SK-N-SH treated with all-trans-retinoic acid at 6 μM for 48 hours (cell line): ENCODE results near the gene CACHD1.

Experiments
- ATAC-seq: fragments of 200-7000 bp; cut with Tn5 transposase; 3 replicates; pipeline ENCODE4 v1.9.1; 2020; ENCODE audit warnings: mild to moderate bottlenecking, moderate library complexity
- ARNTL ChIP-seq: fragments of 450-650 bp; formaldehyde crosslinking; IDR thresholded peaks from 2 replicates; pipeline ENCODE4 v1.5.0; 2020; ENCODE audit warnings: low read depth, mild to moderate bottlenecking, moderate library complexity, borderline replicate concordance
- CSDC2 ChIP-seq: fragments of 250-450 bp; sonication (Bioruptor Pico); IDR thresholded peaks from 2 replicates; pipeline ENCODE4 v1.5.0; 2020; ENCODE audit warnings: mild to moderate bottlenecking, moderate library complexity
- CSRNP3 ChIP-seq: fragments of 250-450 bp; sonication (Bioruptor Pico); IDR thresholded peaks from 2 replicates; pipeline ENCODE4 v1.5.1; 2021; ENCODE audit warnings: mild to moderate bottlenecking, moderate library complexity
- ESRRG ChIP-seq: fragments of 250-450 bp; sonication (Bioruptor Pico); IDR thresholded peaks from 2 replicates; pipeline ENCODE4 v1.6.1; 2021; ENCODE audit warnings: mild to moderate bottlenecking
- ISL1 ChIP-seq: fragments of 250-450 bp; sonication (Bioruptor Pico); IDR thresholded peaks from 2 replicates; pipeline ENCODE4 v2.1.2; 2022; ENCODE audit warnings: mild to moderate bottlenecking, moderate library complexity
- OSR1 ChIP-seq: fragments of 250-450 bp; sonication (Bioruptor Pico); IDR thresholded peaks from 2 replicates; pipeline ENCODE4 v1.8.0; 2022; ENCODE audit warnings: moderate library complexity, mild to moderate bottlenecking, inconsistent platforms
- PATZ1 ChIP-seq: fragments of 250-450 bp; sonication (Bioruptor Pico); IDR thresholded peaks from 2 replicates; pipeline ENCODE4 v1.8.0; 2020; ENCODE audit warnings: mild to moderate bottlenecking, moderate library complexity, borderline replicate concordance
- PPARA ChIP-seq: fragments of 250-450 bp; sonication (Bioruptor Pico); IDR thresholded peaks from 2 replicates; pipeline ENCODE4 v1.5.0; 2020; ENCODE audit warnings: mild to moderate bottlenecking, borderline replicate concordance
- RARB ChIP-seq: fragments of 250-450 bp; sonication (Bioruptor Pico); IDR thresholded peaks from 2 replicates; pipeline ENCODE4 v1.8.0; 2021; ENCODE audit warnings: mild to moderate bottlenecking, moderate library complexity
- SNAI2 ChIP-seq: fragments of 250-450 bp; sonication (Bioruptor Pico); IDR thresholded peaks from 2 replicates; pipeline ENCODE4 v1.5.0; 2020; ENCODE audit warnings: mild to moderate bottlenecking, moderate library complexity
- TCF4 ChIP-seq: fragments of 250-450 bp; sonication (Bioruptor Pico); IDR thresholded peaks from 2 replicates; pipeline ENCODE4 v1.8.0; 2021; ENCODE audit warnings: mild to moderate bottlenecking, moderate library complexity, borderline replicate concordance
- TOX ChIP-seq: fragments of 250-450 bp; sonication (Bioruptor Pico); IDR thresholded peaks from 2 replicates; pipeline ENCODE4 v1.8.0; 2021; ENCODE audit warnings: mild to moderate bottlenecking, moderate library complexity, borderline replicate concordance
- ZC3H10 ChIP-seq: fragments of 250-450 bp; sonication (Bioruptor Pico); IDR thresholded peaks from 2 replicates; pipeline ENCODE4 v1.5.1; 2021; ENCODE audit warnings: mild to moderate bottlenecking, moderate library complexity
- ZFP3 ChIP-seq: fragments of 250-450 bp; sonication (Bioruptor Pico); IDR thresholded peaks from 2 replicates; pipeline ENCODE4 v1.5.0; 2020; ENCODE audit warnings: mild to moderate bottlenecking, moderate library complexity
- ZFP30 ChIP-seq: fragments of 450-650 bp; formaldehyde crosslinking; IDR thresholded peaks from 2 replicates; pipeline ENCODE4 v1.5.0; 2022; ENCODE audit warnings: mild to moderate bottlenecking, moderate library complexity
- ZNF565 ChIP-seq: fragments of 450-650 bp; formaldehyde crosslinking; conservative IDR thresholded peaks from 2 replicates; pipeline ENCODE4 v1.5.0; 2020; ENCODE audit warnings: low read depth, mild to moderate bottlenecking, moderate library complexity
- ZNF70 ChIP-seq: fragments of 450-650 bp; formaldehyde crosslinking; IDR thresholded peaks from 2 replicates; pipeline ENCODE4 v1.5.0; 2020; ENCODE audit warnings: mild to moderate bottlenecking, moderate library complexity
- ZNF8 ChIP-seq: fragments of 450-650 bp; formaldehyde crosslinking; IDR thresholded peaks from 2 replicates; pipeline ENCODE4 v1.5.0; 2020; ENCODE audit warnings: mild to moderate bottlenecking, moderate library complexity
- TF ChIP-seq, protein P1 (sequence below): fragments of 250-450 bp; sonication (Bioruptor Pico); IDR thresholded peaks from 2 replicates; pipeline ENCODE4 v1.5.1; 2020; ENCODE audit warnings: low read depth, mild to moderate bottlenecking, moderate library complexity
- TF ChIP-seq, protein P2 (sequence below): fragments of 250-450 bp; sonication (Bioruptor Pico); IDR thresholded peaks from 2 replicates; pipeline ENCODE4 v1.8.0; 2021; ENCODE audit warnings: low read depth, mild to moderate bottlenecking, moderate library complexity, borderline replicate concordance

Gene CACHD1

GRCh38 chr1:64466033-64466432, 3.9 kb upstream of the CACHD1 start:
- no peak for ATAC-seq
- TF ChIP-seq, protein P1, sequence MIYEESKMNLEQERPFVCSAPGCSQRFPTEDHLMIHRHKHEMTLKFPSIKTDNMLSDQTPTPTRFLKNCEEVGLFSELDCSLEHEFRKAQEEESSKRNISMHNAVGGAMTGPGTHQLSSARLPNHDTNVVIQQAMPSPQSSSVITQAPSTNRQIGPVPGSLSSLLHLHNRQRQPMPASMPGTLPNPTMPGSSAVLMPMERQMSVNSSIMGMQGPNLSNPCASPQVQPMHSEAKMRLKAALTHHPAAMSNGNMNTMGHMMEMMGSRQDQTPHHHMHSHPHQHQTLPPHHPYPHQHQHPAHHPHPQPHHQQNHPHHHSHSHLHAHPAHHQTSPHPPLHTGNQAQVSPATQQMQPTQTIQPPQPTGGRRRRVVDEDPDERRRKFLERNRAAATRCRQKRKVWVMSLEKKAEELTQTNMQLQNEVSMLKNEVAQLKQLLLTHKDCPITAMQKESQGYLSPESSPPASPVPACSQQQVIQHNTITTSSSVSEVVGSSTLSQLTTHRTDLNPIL (CRISPR knock-in tag): no peak
- TF ChIP-seq OSR1 (CRISPR knock-in tag) (no peak), CSRNP3 (no peak), ZNF70 (CRISPR knock-in tag) (no peak), CSDC2 (CRISPR knock-in tag) (no peak)

- peak; percentile 5; the same call in 2 of the 3 replicates for ATAC-seq
- TF ChIP-seq ESRRG (CRISPR knock-in tag) (no peak), PATZ1 (CRISPR knock-in tag) (0 out of 2 replicates have a peak, but pooled peaks have one; percentile 45), ARNTL (CRISPR knock-in tag) (no peak), ZNF565 (CRISPR knock-in tag) (no peak), ZNF8 (no peak), ZFP3 (CRISPR knock-in tag) (no peak), RARB (CRISPR knock-in tag) (no peak), OSR1 (CRISPR knock-in tag) (no peak)
- TF ChIP-seq, protein P1 (CRISPR knock-in tag): no peak
- TF ChIP-seq, protein P2, sequence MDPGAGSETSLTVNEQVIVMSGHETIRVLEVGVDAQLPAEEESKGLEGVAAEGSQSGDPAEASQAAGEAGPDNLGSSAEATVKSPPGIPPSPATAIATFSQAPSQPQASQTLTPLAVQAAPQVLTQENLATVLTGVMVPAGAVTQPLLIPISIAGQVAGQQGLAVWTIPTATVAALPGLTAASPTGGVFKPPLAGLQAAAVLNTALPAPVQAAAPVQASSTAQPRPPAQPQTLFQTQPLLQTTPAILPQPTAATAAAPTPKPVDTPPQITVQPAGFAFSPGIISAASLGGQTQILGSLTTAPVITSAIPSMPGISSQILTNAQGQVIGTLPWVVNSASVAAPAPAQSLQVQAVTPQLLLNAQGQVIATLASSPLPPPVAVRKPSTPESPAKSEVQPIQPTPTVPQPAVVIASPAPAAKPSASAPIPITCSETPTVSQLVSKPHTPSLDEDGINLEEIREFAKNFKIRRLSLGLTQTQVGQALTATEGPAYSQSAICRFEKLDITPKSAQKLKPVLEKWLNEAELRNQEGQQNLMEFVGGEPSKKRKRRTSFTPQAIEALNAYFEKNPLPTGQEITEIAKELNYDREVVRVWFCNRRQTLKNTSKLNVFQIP (CRISPR knock-in tag): 0 out of 2 replicates have a peak, but pooled peaks have one; percentile 41
Observed at GRCh38 chr1:64469116-64469976, 583 bp upstream of the CACHD1 start.

- ATAC-seq: peak; percentile 59
- no peak for TF ChIP-seq PATZ1 (CRISPR knock-in tag)
- TF ChIP-seq ARNTL (CRISPR knock-in tag): no peak
- no peak for TF ChIP-seq ISL1 (CRISPR knock-in tag)
- no peak for TF ChIP-seq SNAI2 (CRISPR knock-in tag)
- TF ChIP-seq ZFP30 (CRISPR knock-in tag): no peak
- TF ChIP-seq ZNF565 (CRISPR knock-in tag): no peak
- no peak for TF ChIP-seq RARB (CRISPR knock-in tag)
- TF ChIP-seq TCF4 (CRISPR knock-in tag): no peak
- TF ChIP-seq, protein P1 (CRISPR knock-in tag): no peak
- TF ChIP-seq ZNF8: no peak
- TF ChIP-seq, protein P2 (CRISPR knock-in tag): no peak
- no peak for TF ChIP-seq ZC3H10 (CRISPR knock-in tag)
- TF ChIP-seq CSDC2 (CRISPR knock-in tag): no peak
- TF ChIP-seq PPARA (CRISPR knock-in tag): no peak
- TF ChIP-seq TOX (CRISPR knock-in tag): no peak
Observed at GRCh38 chr1:64470665-64471217, 812 bp downstream of the CACHD1 start.
